Neural progenitor cell (in vitro differentiated cells): Measurements from ENCODE around the gene XPO5. TPM values are rescaled to one million over a fixed set of nuclear protein-coding genes. Genes with fewer than 3 reads are reported as not detected.

Experiments used
- DNase-seq: peaks from one replicate; pipeline ENCODE4 v3.0.0-alpha.2; 2016; ENCODE audit warnings: low spot score
- H2AFZ ChIP-seq: fragments of 200-600 bp; sonication (generic); replicated peaks from 2 replicates; pipeline ENCODE4 v1.6.1; 2016; ENCODE audit warnings: antibody characterized with exemption
- H3F3A ChIP-seq: fragments of 200-600 bp; sonication (generic); 2 replicates; pipeline ENCODE4 v1.6.1; 2016; ENCODE audit warnings: antibody characterized with exemption, low read depth
- H3K27ac ChIP-seq: fragments of 200-600 bp; sonication (generic); 2 replicates; pipeline ENCODE4 v1.5.1; 2016; ENCODE audit warnings: mild to moderate bottlenecking
- H3K27me3 ChIP-seq: fragments of 200-600 bp; sonication (generic); 2 replicates; pipeline ENCODE4 v1.6.1; 2016; ENCODE audit warnings: mild to moderate bottlenecking, moderate library complexity
- H3K36me3 ChIP-seq: fragments of 200-600 bp; sonication (generic); 2 replicates; pipeline ENCODE4 v1.5.1; 2016
- H3K4me1 ChIP-seq: fragments of 200-600 bp; sonication (generic); 2 replicates; pipeline ENCODE4 v1.6.1; 2016; ENCODE audit warnings: mixed run types
- H3K4me2 ChIP-seq: fragments of 200-600 bp; sonication (generic); 2 replicates; pipeline ENCODE4 v1.6.1; 2016
- H3K4me3 ChIP-seq: fragments of 200-600 bp; sonication (generic); 2 replicates; pipeline ENCODE4 v1.5.1; 2016
- H3K79me2 ChIP-seq: fragments of 200-600 bp; sonication (generic); 2 replicates; pipeline ENCODE4 v1.6.1; 2016; ENCODE audit warnings: low read depth
- H3K9ac ChIP-seq: fragments of 200-600 bp; sonication (generic); 2 replicates; pipeline ENCODE4 v1.6.1; 2016
- H3K9me3 ChIP-seq: fragments of 200-600 bp; sonication (generic); 2 replicates; pipeline ENCODE4 v1.5.1; 2016; ENCODE audit warnings: low read depth
- H4K20me1 ChIP-seq: fragments of 200-600 bp; sonication (generic); 2 replicates; pipeline ENCODE4 v1.6.1; 2016; ENCODE audit warnings: low read depth
- H3K27ac Mint-ChIP-seq: 3 replicates; pipeline ENCODE4 v1.8.0; 2021; ENCODE audit warnings: mixed read lengths
- H3K27me3 Mint-ChIP-seq: 2 replicates; pipeline ENCODE4 v1.8.0; 2022; ENCODE audit warnings: low read depth, mild to moderate bottlenecking, inconsistent platforms, moderate library complexity, mixed read lengths; ENCODE audit not compliant: insufficient read depth
- H3K36me3 Mint-ChIP-seq: 3 replicates; pipeline ENCODE4 v1.8.0; 2021; ENCODE audit warnings: mixed read lengths
- H3K4me1 Mint-ChIP-seq: 3 replicates; pipeline ENCODE4 v1.8.0; 2021; ENCODE audit warnings: mixed read lengths
- H3K4me3 Mint-ChIP-seq: 3 replicates; pipeline ENCODE4 v1.8.0; 2021; ENCODE audit warnings: mild to moderate bottlenecking, moderate library complexity, mixed read lengths
- H3K9me3 Mint-ChIP-seq: 3 replicates; pipeline ENCODE4 v1.8.0; 2020; ENCODE audit warnings: mixed read lengths
- EZH2 ChIP-seq: fragments of 200-600 bp; sonication (generic); IDR thresholded peaks from 2 replicates; pipeline ENCODE4 v1.6.1; 2017; ENCODE audit warnings: antibody characterized with exemption, mild to moderate bottlenecking, moderate library complexity
- EZH2phosphoT487 ChIP-seq: fragments of 200-600 bp; sonication (generic); IDR thresholded peaks from 2 replicates; pipeline ENCODE4 v1.6.1; 2017; ENCODE audit warnings: antibody characterized with exemption
- total RNA-seq: library from RNA; depleted of rRNA; stranded (reverse); fragments of >200 nt; gene quantifications from 2 replicates; pipeline ENCODE4 v1.2.3, GENCODE V29; 2015; ENCODE audit warnings: low replicate concordance
- TF ChIP-seq, protein P1 (sequence below): fragments of 200-600 bp; sonication (generic); IDR thresholded peaks from 2 replicates; pipeline ENCODE4 v1.5.1; 2017; ENCODE audit warnings: antibody characterized with exemption, mild to moderate bottlenecking

XPO5 gene
- total RNA-seq, 1 donor from 2014 or later = 65.0 TPM

DNA sequence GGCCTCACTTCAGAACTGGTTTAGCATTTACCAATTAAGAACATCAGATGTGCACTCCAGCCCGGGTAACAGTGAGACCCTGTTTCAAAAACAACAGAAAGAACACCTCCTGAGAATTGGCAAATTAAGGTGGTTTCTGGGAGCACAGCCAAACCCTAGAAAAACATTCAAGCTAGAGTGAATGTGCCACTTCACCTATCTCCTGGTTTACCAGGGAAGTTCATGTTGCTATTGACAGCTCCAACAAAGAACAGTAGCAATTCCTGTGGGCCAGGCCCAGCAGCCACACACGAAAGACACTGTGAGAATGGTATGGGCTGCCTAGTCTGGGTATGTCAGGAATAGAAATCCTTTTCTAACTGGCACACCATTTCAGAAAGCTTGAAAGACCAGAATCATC, 54.0 kb downstream of the XPO5 start:
- H3K79me2 ChIP-seq = peaks cover 30% of the 10 kb centered on the region
- no peaks in the 10 kb centered on the region for H3K27me3 ChIP-seq
- peaks cover 10% of the 10 kb centered on the region for H3K4me1 ChIP-seq
- no peak overlapping the region for H3K9ac ChIP-seq
- H2AFZ ChIP-seq = no peak overlapping the region
- peaks cover 5% of the 10 kb centered on the region for H3K27me3 Mint-ChIP-seq
- no peak overlapping the region for H3K4me2 ChIP-seq
- H3K4me3 Mint-ChIP-seq = no peak overlapping the region
- peaks cover 33% of the 10 kb centered on the region for H3F3A ChIP-seq
- no peaks in the 10 kb centered on the region for H3K9me3 ChIP-seq
- no peak overlapping the region for H3K27ac ChIP-seq
- no peak overlapping the region for H3K4me3 ChIP-seq
- no peak for DNase-seq
- peaks cover 4% of the 10 kb centered on the region for H4K20me1 ChIP-seq
- H3K36me3 Mint-ChIP-seq = peaks cover 30% of the 10 kb centered on the region
- no peaks in the 10 kb centered on the region for H3K9me3 Mint-ChIP-seq
- H3K27ac Mint-ChIP-seq = no peak overlapping the region
- TF ChIP-seq, protein P1, sequence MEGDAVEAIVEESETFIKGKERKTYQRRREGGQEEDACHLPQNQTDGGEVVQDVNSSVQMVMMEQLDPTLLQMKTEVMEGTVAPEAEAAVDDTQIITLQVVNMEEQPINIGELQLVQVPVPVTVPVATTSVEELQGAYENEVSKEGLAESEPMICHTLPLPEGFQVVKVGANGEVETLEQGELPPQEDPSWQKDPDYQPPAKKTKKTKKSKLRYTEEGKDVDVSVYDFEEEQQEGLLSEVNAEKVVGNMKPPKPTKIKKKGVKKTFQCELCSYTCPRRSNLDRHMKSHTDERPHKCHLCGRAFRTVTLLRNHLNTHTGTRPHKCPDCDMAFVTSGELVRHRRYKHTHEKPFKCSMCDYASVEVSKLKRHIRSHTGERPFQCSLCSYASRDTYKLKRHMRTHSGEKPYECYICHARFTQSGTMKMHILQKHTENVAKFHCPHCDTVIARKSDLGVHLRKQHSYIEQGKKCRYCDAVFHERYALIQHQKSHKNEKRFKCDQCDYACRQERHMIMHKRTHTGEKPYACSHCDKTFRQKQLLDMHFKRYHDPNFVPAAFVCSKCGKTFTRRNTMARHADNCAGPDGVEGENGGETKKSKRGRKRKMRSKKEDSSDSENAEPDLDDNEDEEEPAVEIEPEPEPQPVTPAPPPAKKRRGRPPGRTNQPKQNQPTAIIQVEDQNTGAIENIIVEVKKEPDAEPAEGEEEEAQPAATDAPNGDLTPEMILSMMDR = no peak
- TF ChIP-seq EZH2phosphoT487 (no peak), EZH2 (no peak)
- H3K36me3 ChIP-seq = no peaks in the 10 kb centered on the region
- no peaks in the 10 kb centered on the region for H3K4me1 Mint-ChIP-seq

GRCh38 chr6:43520097-43520496, 55.7 kb downstream of the XPO5 start:
- no peak overlapping the region for H3K4me3 Mint-ChIP-seq
- Histone ChIP-seq H3K9me3 (no peaks in the 10 kb centered on the region), H3K27me3 (no peaks in the 10 kb centered on the region), H3F3A (peaks cover 33% of the 10 kb centered on the region), H2AFZ (no peak overlapping the region), H3K27ac (no peak overlapping the region), H3K4me3 (no peak overlapping the region), H4K20me1 (peaks cover 13% of the 10 kb centered on the region), H3K36me3 (no peaks in the 10 kb centered on the region), H3K4me1 (peaks cover 16% of the 10 kb centered on the region), H3K79me2 (peaks cover 47% of the 10 kb centered on the region), H3K9ac (no peak overlapping the region), H3K4me2 (no peak overlapping the region)
- peaks cover 13% of the 10 kb centered on the region for H3K4me1 Mint-ChIP-seq
- no peak for TF ChIP-seq EZH2phosphoT487
- TF ChIP-seq, protein P1 = no peak
- TF ChIP-seq EZH2 = no peak
- no peak overlapping the region for H3K27ac Mint-ChIP-seq
- DNase-seq = no peak
- H3K9me3 Mint-ChIP-seq = no peaks in the 10 kb centered on the region
- H3K27me3 Mint-ChIP-seq = peaks cover 6% of the 10 kb centered on the region
- H3K36me3 Mint-ChIP-seq = peaks cover 24% of the 10 kb centered on the region

DNA sequence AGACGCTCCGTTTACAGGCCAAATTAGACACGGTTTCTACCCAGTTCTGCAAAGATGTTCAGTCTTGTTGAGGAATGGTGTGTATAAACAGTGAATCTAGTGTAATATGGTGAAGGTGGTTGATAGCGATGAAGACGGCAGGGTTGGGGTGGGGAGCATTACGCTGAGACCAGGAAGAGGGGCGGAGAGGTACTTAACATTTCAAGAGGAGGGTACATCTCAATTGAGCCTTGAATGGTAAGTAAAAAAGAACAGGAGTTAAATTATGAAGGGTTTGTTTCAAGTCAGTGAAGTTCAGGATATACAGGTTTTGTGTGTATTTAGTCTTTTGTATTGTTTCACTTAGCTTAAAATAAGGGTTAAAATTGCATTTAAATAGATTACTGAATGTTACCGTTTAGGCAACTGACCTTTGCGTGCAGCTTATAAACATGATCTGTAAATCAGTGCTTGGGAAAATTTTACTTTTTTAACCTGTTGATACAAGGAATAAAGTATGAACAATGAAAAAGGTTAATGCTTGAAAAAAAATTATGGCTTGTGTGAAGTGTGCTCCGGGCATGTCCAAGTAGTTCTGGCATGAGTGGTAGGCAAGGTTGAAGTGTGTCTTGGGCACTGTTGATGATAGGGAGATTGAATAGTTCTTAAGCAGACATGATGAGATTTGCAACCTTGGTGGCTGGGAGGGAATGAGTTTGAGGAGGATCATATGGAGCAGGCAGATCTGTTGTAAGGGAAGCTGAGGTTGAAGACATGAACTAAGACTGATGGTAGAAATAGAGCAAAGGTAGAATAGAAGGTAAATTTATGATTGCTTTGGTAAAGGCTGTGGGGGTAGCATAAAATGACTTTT, 58.1 kb downstream of the XPO5 start:
- Histone ChIP-seq H2AFZ (peak overlapping the region; percentile 85), H3K36me3 (peaks cover 8% of the 10 kb centered on the region), H3F3A (peaks cover 33% of the 10 kb centered on the region), H3K4me2 (peak overlapping the region; percentile 84), H3K27me3 (no peaks in the 10 kb centered on the region), H3K4me3 (peak overlapping the region; percentile 95), H3K9me3 (no peaks in the 10 kb centered on the region), H3K9ac (peak overlapping the region; percentile 97), H3K79me2 (peaks cover 57% of the 10 kb centered on the region), H4K20me1 (peaks cover 13% of the 10 kb centered on the region), H3K27ac (no peak overlapping the region), H3K4me1 (peaks cover 16% of the 10 kb centered on the region)
- H3K27me3 Mint-ChIP-seq = peaks cover 2% of the 10 kb centered on the region
- H3K4me1 Mint-ChIP-seq = peaks cover 14% of the 10 kb centered on the region
- TF ChIP-seq EZH2phosphoT487 = no peak
- TF ChIP-seq, protein P1 = no peak
- no peak for TF ChIP-seq EZH2
- H3K36me3 Mint-ChIP-seq = peaks cover 24% of the 10 kb centered on the region
- no peak for DNase-seq
- no peak overlapping the region for H3K27ac Mint-ChIP-seq
- H3K4me3 Mint-ChIP-seq = no peak overlapping the region
- H3K9me3 Mint-ChIP-seq = no peaks in the 10 kb centered on the region
